ENCODE data around the gene TRPM3. TPM values are rescaled to one million over a fixed set of nuclear protein-coding genes. Genes with fewer than 3 reads are reported as not detected.

TRPM3 gene
- total RNA-seq, 1 experiment from 2014 or later: not detected

DNA sequence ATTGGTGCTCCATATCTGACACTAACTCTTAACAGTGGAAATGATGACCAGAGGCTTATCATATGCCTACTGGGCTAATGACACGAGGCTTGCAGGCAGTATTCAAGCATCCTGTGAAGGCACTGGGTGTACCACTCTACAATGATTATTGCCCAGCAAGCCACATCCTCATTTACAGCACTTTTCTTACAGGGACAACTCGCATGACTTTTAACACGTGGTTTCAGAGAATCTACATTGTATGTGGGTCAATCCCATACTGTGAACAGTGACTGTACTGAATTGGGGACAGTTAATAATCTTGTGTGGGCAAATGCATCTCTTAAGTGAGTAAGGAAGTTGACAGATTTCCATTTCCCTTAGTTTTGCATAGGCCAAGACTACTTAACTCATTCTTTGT is 260.0 kb downstream of the TRPM3 start:
- Histone ChIP-seq H3K79me2 (ENCODE audit: low read length) (no peaks in the 10 kb centered on the region), H3K27ac (ENCODE audit: low read length) (no peak overlapping the region), H3K9me3 (ENCODE audit: low read length) (no peaks in the 10 kb centered on the region), H3K27me3 (ENCODE audit: low read length) (peaks cover 20% of the 10 kb centered on the region), H3K4me3 (ENCODE audit: low read length) (no peak overlapping the region), H3K4me2 (ENCODE audit: low read length) (no peak overlapping the region), H3F3A (ENCODE audit: low read length, unreplicated experiment) (no peaks in the 10 kb centered on the region), H3K4me1 (ENCODE audit: insufficient read depth, low read length) (no peaks in the 10 kb centered on the region), H3K9ac (ENCODE audit: low read length) (no peak overlapping the region), H3K9me2 (replicated peaks; ENCODE audit: low read length) (no peaks in the 10 kb centered on the region), H2AFZ (ENCODE audit: low read length) (no peak overlapping the region), H3K36me3 (ENCODE audit: low read depth, low read length) (no peaks in the 10 kb centered on the region), H4K20me1 (ENCODE audit: low read length) (no peaks in the 10 kb centered on the region)
- no TSS peak for BruUV-seq (replicated peaks)
- ATAC-seq: no peak
- TF ChIP-seq EZH2phosphoT487 (IDR thresholded peaks at IDR 0.05; ENCODE audit: borderline replicate concordance, low read length) (no peak), EZH2 (IDR thresholded peaks at IDR 0.05; ENCODE audit: low read length, unreplicated experiment) (no peak)
- DNase-seq: no peak
- ChIA-PET CTCF (interaction anchor here (0.6 kb wide), 1 partner anchor 22 kb away, joined by 8 read pairs; no protein-coding TSS in a partner anchor), POLR2A (ENCODE audit: unreplicated experiment) (no interaction called here)
- intact Hi-C loops (cut with micrococcal nuclease): no loop called here

- TF ChIP-seq, protein P1, sequence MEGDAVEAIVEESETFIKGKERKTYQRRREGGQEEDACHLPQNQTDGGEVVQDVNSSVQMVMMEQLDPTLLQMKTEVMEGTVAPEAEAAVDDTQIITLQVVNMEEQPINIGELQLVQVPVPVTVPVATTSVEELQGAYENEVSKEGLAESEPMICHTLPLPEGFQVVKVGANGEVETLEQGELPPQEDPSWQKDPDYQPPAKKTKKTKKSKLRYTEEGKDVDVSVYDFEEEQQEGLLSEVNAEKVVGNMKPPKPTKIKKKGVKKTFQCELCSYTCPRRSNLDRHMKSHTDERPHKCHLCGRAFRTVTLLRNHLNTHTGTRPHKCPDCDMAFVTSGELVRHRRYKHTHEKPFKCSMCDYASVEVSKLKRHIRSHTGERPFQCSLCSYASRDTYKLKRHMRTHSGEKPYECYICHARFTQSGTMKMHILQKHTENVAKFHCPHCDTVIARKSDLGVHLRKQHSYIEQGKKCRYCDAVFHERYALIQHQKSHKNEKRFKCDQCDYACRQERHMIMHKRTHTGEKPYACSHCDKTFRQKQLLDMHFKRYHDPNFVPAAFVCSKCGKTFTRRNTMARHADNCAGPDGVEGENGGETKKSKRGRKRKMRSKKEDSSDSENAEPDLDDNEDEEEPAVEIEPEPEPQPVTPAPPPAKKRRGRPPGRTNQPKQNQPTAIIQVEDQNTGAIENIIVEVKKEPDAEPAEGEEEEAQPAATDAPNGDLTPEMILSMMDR (conservative IDR thresholded peaks at IDR 0.05; ENCODE audit: low read depth, low read length): no peak
- no peak for TF ChIP-seq EZH2phosphoT487 (IDR thresholded peaks at IDR 0.05; ENCODE audit: borderline replicate concordance, low read length)
- TF ChIP-seq EZH2 (IDR thresholded peaks at IDR 0.05; ENCODE audit: low read length, unreplicated experiment): no peak
- intact Hi-C loops (cut with micrococcal nuclease): no loop called here
Observed at GRCh38 chr9:70859694-70860093, 261.7 kb downstream of the TRPM3 start.

DNA sequence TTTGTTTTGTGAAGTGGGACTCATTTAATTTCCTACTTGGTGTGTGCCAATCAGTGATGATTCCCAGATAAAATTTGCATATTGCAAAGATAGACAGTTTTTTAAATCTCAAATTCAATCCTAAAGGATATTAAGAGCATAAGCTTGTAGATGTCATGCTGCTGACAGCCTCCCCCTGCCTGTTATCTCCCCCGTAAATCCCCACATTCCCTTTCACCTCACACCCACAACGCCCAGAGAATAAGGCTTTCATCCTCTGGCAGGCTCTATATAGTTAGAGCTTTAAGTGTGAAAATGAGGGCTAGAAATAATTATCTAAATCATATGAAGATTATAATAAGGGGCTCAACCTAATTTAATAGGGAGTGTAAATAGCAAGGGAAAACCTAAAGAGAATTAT is 265.0 kb downstream of the TRPM3 start:
- no peak overlapping the region for H3K9ac ChIP-seq (ENCODE audit: low read length)
- no peaks in the 10 kb centered on the region for H3F3A ChIP-seq (ENCODE audit: low read length, unreplicated experiment)
- no peak overlapping the region for H3K27ac ChIP-seq (ENCODE audit: low read length)
- H3K4me3 ChIP-seq (ENCODE audit: low read length): no peak overlapping the region
- H3K4me1 ChIP-seq (ENCODE audit: insufficient read depth, low read length): no peaks in the 10 kb centered on the region
- ATAC-seq (no peak), DNase-seq (no peak)
- intact Hi-C loops (cut with micrococcal nuclease): no loop called here
- H3K9me2 ChIP-seq (replicated peaks; ENCODE audit: low read length): no peaks in the 10 kb centered on the region
- no peaks in the 10 kb centered on the region for H3K79me2 ChIP-seq (ENCODE audit: low read length)
- BruUV-seq (replicated peaks): no TSS peak
- POLR2A ChIA-PET (ENCODE audit: unreplicated experiment): no interaction called here
- H3K9me3 ChIP-seq (ENCODE audit: low read length): no peaks in the 10 kb centered on the region
- H3K36me3 ChIP-seq (ENCODE audit: low read depth, low read length): no peaks in the 10 kb centered on the region
- no peak overlapping the region for H2AFZ ChIP-seq (ENCODE audit: low read length)
- H3K4me2 ChIP-seq (ENCODE audit: low read length): no peak overlapping the region
- CTCF ChIA-PET: no interaction called here
- TF ChIP-seq EZH2phosphoT487 (IDR thresholded peaks at IDR 0.05; ENCODE audit: borderline replicate concordance, low read length) (no peak), EZH2 (IDR thresholded peaks at IDR 0.05; ENCODE audit: low read length, unreplicated experiment) (no peak)
- TF ChIP-seq, protein P1 (conservative IDR thresholded peaks at IDR 0.05; ENCODE audit: low read depth, low read length): no peak
- H4K20me1 ChIP-seq (ENCODE audit: low read length): no peaks in the 10 kb centered on the region
- H3K27me3 ChIP-seq (ENCODE audit: low read length): peaks cover 11% of the 10 kb centered on the region

More at GRCh38 chr9:70859694-70860093, 261.7 kb downstream of the TRPM3 start:
- Histone ChIP-seq H3K4me2 (ENCODE audit: low read length) (no peak overlapping the region), H3K9me3 (ENCODE audit: low read length) (no peaks in the 10 kb centered on the region), H2AFZ (ENCODE audit: low read length) (no peak overlapping the region), H3K36me3 (ENCODE audit: low read depth, low read length) (no peaks in the 10 kb centered on the region), H3K9me2 (replicated peaks; ENCODE audit: low read length) (no peaks in the 10 kb centered on the region), H3K4me1 (ENCODE audit: insufficient read depth, low read length) (no peaks in the 10 kb centered on the region), H3F3A (ENCODE audit: low read length, unreplicated experiment) (no peaks in the 10 kb centered on the region), H3K9ac (ENCODE audit: low read length) (no peak overlapping the region), H4K20me1 (ENCODE audit: low read length) (no peaks in the 10 kb centered on the region), H3K79me2 (ENCODE audit: low read length) (no peaks in the 10 kb centered on the region), H3K27ac (ENCODE audit: low read length) (no peak overlapping the region), H3K27me3 (ENCODE audit: low read length) (peaks cover 20% of the 10 kb centered on the region), H3K4me3 (ENCODE audit: low read length) (no peak overlapping the region)
- DNase-seq (no peak), ATAC-seq (no peak)
- ChIA-PET POLR2A (ENCODE audit: unreplicated experiment) (no interaction called here), CTCF (no interaction called here)
- BruUV-seq (replicated peaks): no TSS peak

All from PC-3 (cell line).